IPS-11a (cell line): Measurements from ENCODE around the gene DHCR24.
A peak's percentile ranks its signal among the peaks of the same experiment; 100 is the strongest.

Experiments
- H3K4me3 ChIP-seq: one replicate; pipeline ENCODE4 v1.5.1; 2013; ENCODE audit warnings: low read depth, low read length, control low read depth

DHCR24 gene

GRCh38 chr1:54804471-54805132 is 82.4 kb downstream of the DHCR24 start:
- H3K4me3 ChIP-seq, result no peak overlapping the region

DNA sequence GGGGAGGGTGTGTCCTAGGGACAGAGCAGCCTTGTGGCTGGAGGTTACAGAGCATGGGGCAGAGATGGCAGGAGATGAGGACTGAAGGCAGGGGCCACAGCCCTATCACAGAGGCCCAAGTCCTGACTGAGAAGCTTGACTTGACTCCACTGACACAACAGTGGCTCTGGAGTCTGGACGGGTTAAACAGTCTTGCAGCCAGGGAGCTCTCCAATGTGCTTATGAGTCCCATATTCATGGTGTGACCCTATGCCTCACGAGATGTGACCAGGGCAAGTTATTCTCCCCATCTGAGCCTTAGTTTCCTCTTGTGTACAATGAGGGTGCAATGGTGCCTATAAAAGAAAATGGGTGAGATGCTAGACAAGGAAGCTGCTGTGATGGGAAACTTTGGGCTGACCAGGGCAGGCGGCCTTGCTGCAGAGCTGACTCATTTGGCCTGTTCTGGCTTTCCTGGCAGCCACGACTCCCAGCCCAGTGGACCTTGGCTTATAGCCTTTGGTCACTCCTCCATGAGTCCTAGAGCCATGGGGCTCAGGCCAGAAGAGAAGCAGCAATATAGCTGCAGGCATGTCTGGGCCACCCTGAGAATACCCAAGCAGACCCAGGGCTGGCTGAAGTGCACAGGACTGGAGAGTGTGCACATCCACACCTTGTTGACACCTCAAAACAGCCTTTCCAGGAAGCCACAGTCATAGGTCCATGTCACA is 83.1 kb downstream of the DHCR24 start:
- H3K4me3 ChIP-seq, result no peak overlapping the region

GRCh38 chr1:54800899-54801759 is 85.9 kb downstream of the DHCR24 start, which contains the start of gene TTC22:
TSS of gene TTC22 (minus strand) at chr1:54801323. CDS start at chr1:54801163, 160 bp downstream.
- H3K4me3 ChIP-seq, result peak within 1 kb of the TSS; percentile 24

- H3K4me3 ChIP-seq, result no peak overlapping the region
These were observed 86.7 kb downstream of the DHCR24 start for GRCh38 chr1:54800041-54800898.
